Measurements from ENCODE around the gene RNF8. TPM values are rescaled to one million over a fixed set of nuclear protein-coding genes. Genes with fewer than 3 reads are reported as not detected.
"Not testable (repeated sequence)": the region's sequence is repeated elsewhere in the genome, so short reads cannot be mapped to it uniquely, and the experiment has no call there.

The RNF8 gene
- total RNA-seq, 1 donor from 2014 or later = 17.6 TPM

DNA sequence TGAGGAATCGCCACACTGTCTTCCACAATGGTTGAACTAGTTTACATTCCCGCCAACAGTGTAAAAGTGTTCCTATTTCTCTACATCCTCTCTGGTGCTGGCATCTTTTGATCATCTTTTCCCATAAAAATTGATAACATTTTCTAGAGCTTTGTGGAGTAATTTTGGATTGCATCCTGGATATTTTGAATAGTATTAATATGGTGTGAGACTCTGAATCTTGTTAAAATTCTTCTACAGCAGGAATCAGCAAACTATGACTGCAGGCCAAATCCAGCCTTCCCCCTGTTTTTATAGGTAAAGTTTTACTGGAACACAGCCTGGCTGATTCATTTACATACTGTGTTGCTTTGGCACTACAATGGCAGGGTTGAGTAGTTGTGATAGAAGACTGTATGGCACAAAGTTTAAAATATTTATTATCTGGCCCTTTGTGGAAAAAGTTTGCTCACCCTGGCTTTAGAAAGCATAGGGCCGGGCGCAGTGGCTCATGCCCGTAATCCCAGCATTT lies 15.0 kb upstream of the RNF8 start:
- Histone ChIP-seq H3K4me3 (no peak overlapping the region), H3K27me3 (no peaks in the 10 kb centered on the region), H3K4me1 (no peaks in the 10 kb centered on the region), H3K9me3 (no peaks in the 10 kb centered on the region), H3K27ac (no peak overlapping the region), H3K36me3 (no peaks in the 10 kb centered on the region)
- DNase-seq (no peak), ATAC-seq (no peak)
- TF ChIP-seq, protein P1, sequence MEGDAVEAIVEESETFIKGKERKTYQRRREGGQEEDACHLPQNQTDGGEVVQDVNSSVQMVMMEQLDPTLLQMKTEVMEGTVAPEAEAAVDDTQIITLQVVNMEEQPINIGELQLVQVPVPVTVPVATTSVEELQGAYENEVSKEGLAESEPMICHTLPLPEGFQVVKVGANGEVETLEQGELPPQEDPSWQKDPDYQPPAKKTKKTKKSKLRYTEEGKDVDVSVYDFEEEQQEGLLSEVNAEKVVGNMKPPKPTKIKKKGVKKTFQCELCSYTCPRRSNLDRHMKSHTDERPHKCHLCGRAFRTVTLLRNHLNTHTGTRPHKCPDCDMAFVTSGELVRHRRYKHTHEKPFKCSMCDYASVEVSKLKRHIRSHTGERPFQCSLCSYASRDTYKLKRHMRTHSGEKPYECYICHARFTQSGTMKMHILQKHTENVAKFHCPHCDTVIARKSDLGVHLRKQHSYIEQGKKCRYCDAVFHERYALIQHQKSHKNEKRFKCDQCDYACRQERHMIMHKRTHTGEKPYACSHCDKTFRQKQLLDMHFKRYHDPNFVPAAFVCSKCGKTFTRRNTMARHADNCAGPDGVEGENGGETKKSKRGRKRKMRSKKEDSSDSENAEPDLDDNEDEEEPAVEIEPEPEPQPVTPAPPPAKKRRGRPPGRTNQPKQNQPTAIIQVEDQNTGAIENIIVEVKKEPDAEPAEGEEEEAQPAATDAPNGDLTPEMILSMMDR (IDR thresholded peaks at IDR 0.05) = no peak
- intact Hi-C loops (cut with DNase I) = no loop called here

DNA sequence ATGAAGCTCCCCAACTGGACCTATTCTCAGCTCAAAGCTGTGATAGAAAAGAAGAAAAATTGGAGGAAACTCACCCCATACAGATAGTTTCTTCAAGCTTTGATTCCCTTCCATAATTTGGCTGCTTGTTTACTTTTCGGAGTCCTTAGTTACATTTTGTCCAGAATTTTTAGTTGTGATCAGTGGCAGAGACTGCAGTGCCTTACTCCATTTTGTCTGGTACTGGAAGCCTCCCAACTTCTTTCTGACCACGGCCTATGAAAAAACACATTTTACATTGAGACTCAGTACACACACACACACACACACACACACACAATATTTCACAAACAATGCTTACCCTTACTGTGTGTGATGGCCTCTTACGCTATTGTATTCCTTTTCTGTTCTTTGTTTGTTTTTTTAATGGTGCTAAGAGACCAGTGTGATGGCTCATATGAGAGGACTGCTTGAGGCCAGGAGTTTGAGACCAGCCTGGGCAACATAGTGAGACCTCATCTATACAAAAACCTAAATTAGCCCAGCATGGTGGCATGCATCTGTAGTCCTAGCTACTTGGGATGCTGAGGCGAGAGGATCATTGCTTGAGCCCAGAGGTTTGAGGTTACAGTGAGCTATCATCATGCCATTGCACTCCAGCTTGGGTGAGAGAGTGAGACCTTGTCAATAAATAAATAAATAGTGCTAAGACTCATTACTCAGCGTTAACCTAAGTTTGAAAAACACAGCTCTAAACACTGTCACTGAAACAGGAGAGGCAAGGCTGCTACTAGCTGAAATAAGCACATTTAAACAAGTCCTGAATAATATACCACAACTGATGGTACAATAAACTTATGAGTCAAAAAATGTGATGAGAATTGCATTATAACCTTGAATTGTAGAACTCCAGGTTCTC lies 13.8 kb upstream of the RNF8 start:
- TF ChIP-seq, protein P1 (IDR thresholded peaks at IDR 0.05) = no peak
- intact Hi-C loops (cut with DNase I) = no loop called here
- no peak for ATAC-seq
- Histone ChIP-seq H3K4me1 (no peaks in the 10 kb centered on the region), H3K27ac (no peak overlapping the region), H3K4me3 (no peak overlapping the region), H3K36me3 (no peaks in the 10 kb centered on the region), H3K27me3 (no peaks in the 10 kb centered on the region), H3K9me3 (no peaks in the 10 kb centered on the region)
- no peak for DNase-seq

DNA sequence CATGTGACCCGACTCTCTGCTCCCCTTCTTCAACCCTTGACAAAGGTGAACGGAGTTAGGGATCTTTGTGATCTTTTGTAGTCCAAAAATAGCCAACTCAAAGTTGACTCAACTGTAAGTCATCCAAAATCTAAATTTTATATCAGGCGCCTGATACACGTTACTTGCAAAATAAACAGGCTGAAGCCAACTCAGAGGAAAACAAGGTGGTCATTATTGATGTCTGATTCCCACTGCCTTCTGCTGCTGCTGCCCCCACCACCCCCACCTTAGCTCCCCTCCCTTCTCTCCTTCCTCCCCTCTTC lies 13.2 kb upstream of the RNF8 start:
- Histone ChIP-seq H3K27ac (no peak overlapping the region), H3K4me3 (no peak overlapping the region), H3K27me3 (no peaks in the 10 kb centered on the region), H3K9me3 (no peaks in the 10 kb centered on the region), H3K36me3 (no peaks in the 10 kb centered on the region), H3K4me1 (no peaks in the 10 kb centered on the region)
- no peak for ATAC-seq
- no peak for DNase-seq
- TF ChIP-seq, protein P1 (IDR thresholded peaks at IDR 0.05) = no peak
- intact Hi-C loops (cut with DNase I) = no loop called here

DNA sequence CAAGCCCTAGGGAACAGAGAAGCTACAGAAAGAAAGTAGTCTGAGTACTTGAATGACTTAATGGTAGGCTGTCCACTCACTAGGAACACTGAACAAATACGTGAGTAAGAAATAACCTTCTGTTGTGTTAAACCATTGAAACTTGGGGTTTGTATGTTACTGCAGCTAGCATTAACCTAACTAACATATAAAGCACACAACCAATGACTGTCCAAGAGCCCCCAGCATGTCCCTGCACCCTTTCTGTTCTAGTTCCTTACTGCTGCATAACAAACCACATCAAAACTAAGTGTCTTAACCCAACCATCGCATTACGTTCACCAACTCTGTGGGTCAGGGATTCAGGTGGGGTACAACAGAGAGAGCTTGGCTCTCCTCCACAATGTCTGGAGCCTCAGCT lies 10.5 kb upstream of the RNF8 start:
- Histone ChIP-seq H3K4me1 (no peaks in the 10 kb centered on the region), H3K27me3 (no peaks in the 10 kb centered on the region), H3K9me3 (no peaks in the 10 kb centered on the region), H3K27ac (no peak overlapping the region), H3K4me3 (no peak overlapping the region), H3K36me3 (no peaks in the 10 kb centered on the region)
- ATAC-seq = no peak
- TF ChIP-seq, protein P1 (IDR thresholded peaks at IDR 0.05) = no peak
- no peak for DNase-seq
- intact Hi-C loops (cut with DNase I) = no loop called here

DNA sequence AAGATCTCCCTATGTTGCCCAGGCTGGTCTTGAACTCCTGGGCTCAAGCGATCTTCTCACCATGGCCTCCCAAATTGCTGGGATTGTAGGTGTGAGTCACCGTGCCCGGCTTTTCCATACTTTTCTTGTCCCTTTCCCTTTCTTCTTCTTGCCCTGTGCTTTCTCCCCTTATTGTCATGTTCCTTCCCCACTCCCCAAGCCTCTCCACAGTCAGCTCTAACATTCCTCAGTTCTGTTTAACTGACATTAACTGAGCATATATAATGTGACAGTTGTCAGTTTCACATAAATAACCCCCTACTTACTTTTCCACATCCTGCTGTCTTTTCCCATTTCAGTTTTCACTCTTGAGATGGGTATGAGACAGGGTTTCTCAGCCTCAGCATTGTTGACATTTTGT lies 9.5 kb upstream of the RNF8 start:
- DNase-seq = no peak
- Histone ChIP-seq H3K27ac (no peak overlapping the region), H3K27me3 (no peaks in the 10 kb centered on the region), H3K4me1 (no peaks in the 10 kb centered on the region), H3K4me3 (no peak overlapping the region), H3K9me3 (no peaks in the 10 kb centered on the region), H3K36me3 (no peaks in the 10 kb centered on the region)
- no peak for ATAC-seq
- TF ChIP-seq, protein P1 (IDR thresholded peaks at IDR 0.05) = no peak
- intact Hi-C loops (cut with DNase I) = no loop called here

DNA sequence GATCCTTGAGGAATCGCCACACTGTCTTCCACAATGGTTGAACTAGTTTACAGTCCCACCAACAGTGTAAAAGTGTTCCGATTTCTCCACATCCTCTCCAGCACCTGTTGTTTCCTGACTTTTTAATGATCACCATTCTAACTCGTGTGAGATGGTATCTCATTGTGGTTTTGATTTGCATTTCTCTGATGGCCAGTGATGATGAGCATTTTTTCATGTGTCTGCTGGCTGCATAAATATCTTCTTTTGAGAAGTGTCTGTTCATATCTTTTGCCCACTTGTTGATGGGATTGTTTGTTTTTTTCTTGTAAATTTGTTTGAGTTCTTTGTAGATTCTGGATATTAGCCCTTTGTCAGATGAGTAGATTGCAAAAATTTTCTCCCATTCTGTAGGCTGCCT lies 8.0 kb upstream of the RNF8 start:
- H3K4me1 ChIP-seq; intact Hi-C loops (cut with DNase I); H3K9me3 ChIP-seq; H3K4me3 ChIP-seq; H3K36me3 ChIP-seq; DNase-seq; H3K27ac ChIP-seq; ATAC-seq; H3K27me3 ChIP-seq: not testable (repeated sequence)

All from upper lobe of right lung (tissue), 1 donor.